HepG2 (cell line): ENCODE results near the gene TP53BP2. TPM values are rescaled to one million over a fixed set of nuclear protein-coding genes. Genes with fewer than 3 reads are reported as not detected.

Experiments
- BCL6 ChIP-seq: IDR thresholded peaks from 2 replicates; pipeline ENCODE4 v1.6.1; 2016; ENCODE audit warnings: missing genetic modification reagents, missing compliant biosample characterization
- CBX2 ChIP-seq, 2 experiments: fragments of 200-600 bp in 1 of 2; sonication (generic); formaldehyde crosslinking in 1 of 2; IDR thresholded peaks; 2 replicates each; pipeline versions ENCODE4 v1.7.0 to v1.8.1; 2018 to 2022; ENCODE audit warnings: low read depth in 2 of 2, low read length in 1 of 2, mild to moderate bottlenecking in 1 of 2, missing genetic modification reagents in 1 of 2
- CBX5 ChIP-seq: sonication (generic); formaldehyde crosslinking; IDR thresholded peaks from 2 replicates; pipeline ENCODE4 v1.4.0; 2020; ENCODE audit warnings: missing genetic modification reagents, borderline replicate concordance
- CCDC6 ChIP-seq: sonication (generic); formaldehyde crosslinking; IDR thresholded peaks from 2 replicates; pipeline ENCODE4 v1.8.1; 2022; ENCODE audit warnings: mild to moderate bottlenecking, missing genetic modification reagents, moderate library complexity
- FOXC1 ChIP-seq: sonication (generic); formaldehyde crosslinking; IDR thresholded peaks from 2 replicates; pipeline ENCODE4 v1.8.0; 2022; ENCODE audit warnings: mild to moderate bottlenecking, missing genetic modification reagents, borderline replicate concordance
- GATA4 ChIP-seq: sonication (generic); IDR thresholded peaks from 2 replicates; pipeline ENCODE4 v1.6.1; 2016; ENCODE audit warnings: antibody characterized with exemption, low read depth, borderline replicate concordance
- HDAC1 ChIP-seq: sonication (generic); formaldehyde crosslinking; IDR thresholded peaks from 2 replicates; pipeline ENCODE4 v1.5.1; 2020; ENCODE audit warnings: mild to moderate bottlenecking, missing genetic modification reagents
- KDM1A ChIP-seq: IDR thresholded peaks from 2 replicates; pipeline ENCODE4 v1.6.1; 2016; ENCODE audit warnings: missing compliant biosample characterization
- MXI1 ChIP-seq: IDR thresholded peaks from 3 replicates; pipeline ENCODE4 v1.6.1; 2012; ENCODE audit warnings: low read depth, low read length, inconsistent platforms, borderline replicate concordance
- NFKB2 ChIP-seq: sonication (generic); formaldehyde crosslinking; IDR thresholded peaks from 2 replicates; pipeline ENCODE4 v1.4.0; 2020; ENCODE audit warnings: missing genetic modification reagents, borderline replicate concordance
- NKX3-1 ChIP-seq: sonication (generic); formaldehyde crosslinking; IDR thresholded peaks from 2 replicates; pipeline ENCODE4 v1.5.0; 2020; ENCODE audit warnings: missing genetic modification reagents
- ONECUT2 ChIP-seq: sonication (generic); formaldehyde crosslinking; IDR thresholded peaks from 2 replicates; pipeline ENCODE4 v1.4.0; 2020; ENCODE audit warnings: missing genetic modification reagents
- SP1 ChIP-seq, 2 experiments: fragments of 450-650 bp in 1 of 2; sonication (generic) in 1 of 2; formaldehyde crosslinking in 1 of 2; IDR thresholded peaks; 2 replicates each; pipeline versions ENCODE4 v1.4.0 to v1.6.1; 2016 to 2020; ENCODE audit warnings: missing genetic modification reagents in 1 of 2
- TAF1 ChIP-seq: sonication (generic); formaldehyde crosslinking; IDR thresholded peaks from 2 replicates; pipeline ENCODE4 v1.4.0; 2020; ENCODE audit warnings: missing genetic modification reagents
- TEAD3 ChIP-seq: optimal IDR thresholded peaks from 2 replicates; pipeline ENCODE3; 2016; ENCODE audit warnings: borderline replicate concordance
- ZNF143 ChIP-seq: sonication (generic); formaldehyde crosslinking; IDR thresholded peaks from 2 replicates; pipeline ENCODE4 v1.4.0; 2020; ENCODE audit warnings: missing genetic modification reagents
- ZNF317 ChIP-seq: sonication (generic); formaldehyde crosslinking; IDR thresholded peaks from 2 replicates; pipeline ENCODE4 v1.5.0; 2020; ENCODE audit warnings: mild to moderate bottlenecking, missing genetic modification reagents
- ZNF354B ChIP-seq: sonication (generic); formaldehyde crosslinking; IDR thresholded peaks from 2 replicates; pipeline ENCODE4 v1.8.0; 2022; ENCODE audit warnings: mild to moderate bottlenecking, missing genetic modification reagents
- ZNF569 ChIP-seq: sonication (generic); formaldehyde crosslinking; IDR thresholded peaks from 2 replicates; pipeline ENCODE4 v1.5.0; 2020; ENCODE audit warnings: mild to moderate bottlenecking, missing genetic modification reagents, moderate library complexity, borderline replicate concordance
- ZNF614 ChIP-seq: IDR thresholded peaks from 2 replicates; pipeline ENCODE4 v1.6.1; 2018; ENCODE audit warnings: missing biosample characterization, missing genetic modification reagents, inconsistent platforms, borderline replicate concordance
- ZNF878 ChIP-seq: sonication (generic); formaldehyde crosslinking; IDR thresholded peaks from 2 replicates; pipeline ENCODE4 v1.8.1; 2023; ENCODE audit warnings: mild to moderate bottlenecking, missing genetic modification reagents, moderate library complexity
- ZSCAN9 ChIP-seq: IDR thresholded peaks from 2 replicates; pipeline ENCODE4 v1.6.1; 2016; ENCODE audit warnings: borderline replicate concordance
- polyA plus RNA-seq, 8 experiments: library from polyadenylated mRNA; depleted of rRNA in 3 of 8; stranded (reverse) in 7 of 8; unstranded in 1 of 8; fragments of >200 nt; fragmentation: Illumina TruSeq in 4 of 8; extraction: Trizol in 4 of 8; gene quantifications; 2 replicates each; pipeline versions ENCODE4 v1.2.1 to v1.2.3, GENCODE V29; 2011 to 2016; ENCODE audit warnings: low read depth in 4 of 8, missing spikeins in 1 of 8, mixed read lengths in 1 of 8; ENCODE audit not compliant: insufficient read depth in 1 of 8
- total RNA-seq, 5 experiments: library from RNA; depleted of rRNA; stranded (reverse); fragments of >200 nt; fragmentation: Illumina TruSeq; extraction: Trizol; gene quantifications; 2 replicates each; pipeline ENCODE4 v1.2.3, GENCODE V29; 2016; ENCODE audit warnings: low read depth in 1 of 5
- TF ChIP-seq, protein P1 (sequence below): sonication (generic); formaldehyde crosslinking; IDR thresholded peaks from 2 replicates; pipeline ENCODE4 v1.5.0; 2020; ENCODE audit warnings: missing genetic modification reagents
- TF ChIP-seq, protein P2 (sequence below): sonication (generic); formaldehyde crosslinking; IDR thresholded peaks from 2 replicates; pipeline ENCODE4 v1.8.1; 2022; ENCODE audit warnings: mild to moderate bottlenecking, missing genetic modification reagents
- TF ChIP-seq, protein P3 (sequence below): IDR thresholded peaks from 2 replicates; pipeline ENCODE4 v1.6.1; 2018; ENCODE audit warnings: missing genetic modification reagents
- TF ChIP-seq, protein P4 (sequence below): sonication (generic); formaldehyde crosslinking; IDR thresholded peaks from 2 replicates; pipeline ENCODE4 v1.4.0; 2020; ENCODE audit warnings: missing genetic modification reagents, borderline replicate concordance

Gene TP53BP2
- total and polyA plus RNA-seq, 2 of the 13 experiments (the other 11 are each of a cell fraction or from before 2014, with no cell fraction given): 10.0 to 14.0 TPM

DNA sequence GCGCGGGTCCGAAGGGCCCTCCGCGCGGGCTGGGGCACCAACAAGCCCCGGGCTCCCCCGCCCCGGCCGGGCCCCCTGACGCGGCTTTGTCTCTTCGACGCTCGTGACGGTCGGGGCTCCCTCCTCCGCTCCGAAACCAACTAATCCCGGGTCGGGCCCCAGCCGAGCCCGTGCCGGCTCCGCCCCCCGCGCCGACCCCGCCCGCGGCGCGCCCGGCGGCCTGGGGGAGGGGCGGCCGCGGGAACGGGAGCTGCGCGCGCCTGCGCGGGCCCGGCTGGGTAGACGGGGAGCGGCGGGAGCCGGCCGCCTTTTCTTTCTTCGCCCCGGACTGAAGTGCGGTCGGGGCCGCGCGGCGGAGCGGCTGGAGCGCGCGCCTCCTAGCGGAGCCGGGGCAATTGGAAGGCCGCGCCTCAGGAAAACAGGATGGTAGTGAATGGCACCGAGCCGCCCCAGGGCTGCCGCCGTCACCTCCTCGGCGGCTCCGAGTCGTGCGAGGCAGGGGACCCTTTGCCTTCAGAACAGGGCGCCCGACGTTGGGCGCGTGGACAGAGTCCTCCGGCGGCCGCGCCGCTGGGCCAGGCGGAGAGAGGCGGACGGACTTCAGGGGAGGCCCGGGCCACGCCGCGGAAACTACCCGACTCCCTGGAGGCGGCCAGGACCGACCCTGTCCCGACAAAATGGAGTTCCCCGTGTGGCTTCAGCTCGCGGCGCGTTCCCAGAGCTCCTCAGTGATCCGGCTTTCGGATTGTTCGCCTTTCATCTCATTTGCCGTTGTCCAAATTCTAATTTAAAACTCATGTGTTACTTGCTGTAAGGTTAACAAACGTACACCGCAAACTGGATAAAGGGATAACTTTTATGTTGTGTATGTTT lies at the start of gene TP53BP2 (continued):
- peak; percentile 54; the same call in 1 of the 2 replicates for TF ChIP-seq ZNF614 (CRISPR knock-in tag)
- TF ChIP-seq, protein P1, sequence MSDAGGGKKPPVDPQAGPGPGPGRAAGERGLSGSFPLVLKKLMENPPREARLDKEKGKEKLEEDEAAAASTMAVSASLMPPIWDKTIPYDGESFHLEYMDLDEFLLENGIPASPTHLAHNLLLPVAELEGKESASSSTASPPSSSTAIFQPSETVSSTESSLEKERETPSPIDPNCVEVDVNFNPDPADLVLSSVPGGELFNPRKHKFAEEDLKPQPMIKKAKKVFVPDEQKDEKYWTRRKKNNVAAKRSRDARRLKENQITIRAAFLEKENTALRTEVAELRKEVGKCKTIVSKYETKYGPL (CRISPR knock-in tag): 0 out of 2 replicates have a peak, but pooled peaks have one; percentile 10
- peak; percentile 19 for TF ChIP-seq BCL6 (CRISPR knock-in tag)
- TF ChIP-seq ZNF317: 0 out of 2 replicates have a peak, but pooled peaks have one; percentile 52
- no peak; the same call in 1 of the 2 replicates for TF ChIP-seq FOXC1
- no peak; the same call in 1 of the 2 replicates for TF ChIP-seq ZSCAN9
- TF ChIP-seq ONECUT2 (CRISPR knock-in tag): no peak
- no peak for TF ChIP-seq SP1 (IDR thresholded peaks at IDR 0.05)
- no peak for TF ChIP-seq SP1 (CRISPR knock-in tag; IDR thresholded peaks at IDR 0.05)
- TF ChIP-seq NKX3-1 (CRISPR knock-in tag): no peak
- TF ChIP-seq, protein P2, sequence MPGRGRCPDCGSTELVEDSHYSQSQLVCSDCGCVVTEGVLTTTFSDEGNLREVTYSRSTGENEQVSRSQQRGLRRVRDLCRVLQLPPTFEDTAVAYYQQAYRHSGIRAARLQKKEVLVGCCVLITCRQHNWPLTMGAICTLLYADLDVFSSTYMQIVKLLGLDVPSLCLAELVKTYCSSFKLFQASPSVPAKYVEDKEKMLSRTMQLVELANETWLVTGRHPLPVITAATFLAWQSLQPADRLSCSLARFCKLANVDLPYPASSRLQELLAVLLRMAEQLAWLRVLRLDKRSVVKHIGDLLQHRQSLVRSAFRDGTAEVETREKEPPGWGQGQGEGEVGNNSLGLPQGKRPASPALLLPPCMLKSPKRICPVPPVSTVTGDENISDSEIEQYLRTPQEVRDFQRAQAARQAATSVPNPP (CRISPR knock-in tag): peak; percentile 52; the same call in 1 of the 2 replicates
- TF ChIP-seq MXI1: no peak; the same call in 2 of the 3 replicates
- no peak for TF ChIP-seq ZNF354B (CRISPR knock-in tag)
- TF ChIP-seq, protein P3, sequence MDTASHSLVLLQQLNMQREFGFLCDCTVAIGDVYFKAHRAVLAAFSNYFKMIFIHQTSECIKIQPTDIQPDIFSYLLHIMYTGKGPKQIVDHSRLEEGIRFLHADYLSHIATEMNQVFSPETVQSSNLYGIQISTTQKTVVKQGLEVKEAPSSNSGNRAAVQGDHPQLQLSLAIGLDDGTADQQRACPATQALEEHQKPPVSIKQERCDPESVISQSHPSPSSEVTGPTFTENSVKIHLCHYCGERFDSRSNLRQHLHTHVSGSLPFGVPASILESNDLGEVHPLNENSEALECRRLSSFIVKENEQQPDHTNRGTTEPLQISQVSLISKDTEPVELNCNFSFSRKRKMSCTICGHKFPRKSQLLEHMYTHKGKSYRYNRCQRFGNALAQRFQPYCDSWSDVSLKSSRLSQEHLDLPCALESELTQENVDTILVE (CRISPR knock-in tag): peak; percentile 51; the same call in 1 of the 2 replicates
- no peak for TF ChIP-seq ZNF569 (CRISPR knock-in tag)
- 0 out of 2 replicates have a peak, but pooled peaks have one; percentile 15 for TF ChIP-seq ZNF143
- TF ChIP-seq TAF1 (CRISPR knock-in tag): peak; percentile 96
- TF ChIP-seq CBX5 (CRISPR knock-in tag): peak; percentile 42; the same call in 1 of the 2 replicates
- TF ChIP-seq HDAC1: peak; percentile 56
- 0 out of 2 replicates have a peak, but pooled peaks have one; percentile 25 for TF ChIP-seq ZNF878
- no peak for TF ChIP-seq TEAD3
- no peak for TF ChIP-seq KDM1A (CRISPR knock-in tag)
- TF ChIP-seq GATA4: no peak
- TF ChIP-seq NFKB2: peak; percentile 45; the same call in 1 of the 2 replicates
- no peak for TF ChIP-seq CBX2 (IDR thresholded peaks at IDR 0.05; ENCODE audit: low read depth, low read length)
- TF ChIP-seq CBX2 (CRISPR knock-in tag; IDR thresholded peaks at IDR 0.05; ENCODE audit: low read depth): no peak
- TF ChIP-seq, protein P4, sequence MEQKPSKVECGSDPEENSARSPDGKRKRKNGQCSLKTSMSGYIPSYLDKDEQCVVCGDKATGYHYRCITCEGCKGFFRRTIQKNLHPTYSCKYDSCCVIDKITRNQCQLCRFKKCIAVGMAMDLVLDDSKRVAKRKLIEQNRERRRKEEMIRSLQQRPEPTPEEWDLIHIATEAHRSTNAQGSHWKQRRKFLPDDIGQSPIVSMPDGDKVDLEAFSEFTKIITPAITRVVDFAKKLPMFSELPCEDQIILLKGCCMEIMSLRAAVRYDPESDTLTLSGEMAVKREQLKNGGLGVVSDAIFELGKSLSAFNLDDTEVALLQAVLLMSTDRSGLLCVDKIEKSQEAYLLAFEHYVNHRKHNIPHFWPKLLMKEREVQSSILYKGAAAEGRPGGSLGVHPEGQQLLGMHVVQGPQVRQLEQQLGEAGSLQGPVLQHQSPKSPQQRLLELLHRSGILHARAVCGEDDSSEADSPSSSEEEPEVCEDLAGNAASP (CRISPR knock-in tag): 0 out of 2 replicates have a peak, but pooled peaks have one; percentile 32
- no peak; the same call in 1 of the 2 replicates for TF ChIP-seq CCDC6
